ENCODE data around the gene TTLL11. TPM values are rescaled to one million over a fixed set of nuclear protein-coding genes. Genes with fewer than 3 reads are reported as not detected.

The TTLL11 gene
- total RNA-seq (2022; extraction: Qiagen RNA extraction; ENCODE audit: low read depth) = 3.7 to 4.9 TPM (median 3.9 TPM) in 5 replicates

GRCh38 chr9:122092611-122093506, at the start of gene TTLL11:
TSS of gene TTLL11 (minus strand) at chr9:122093308. CDS start at chr9:122093148, 160 bp downstream.

Other genes with a start within 250 kb of the TTLL11 start
- gene NDUFA8, start 66.5 kb upstream of the TTLL11 start, total RNA-seq (2022; extraction: Qiagen RNA extraction; ENCODE audit: low read depth) = 94.1 to 112 TPM (median 107 TPM) in 5 replicates
- not detected in 5 replicates for gene MORN5, start 66.6 kb upstream of the TTLL11 start, total RNA-seq (2022; extraction: Qiagen RNA extraction; ENCODE audit: low read depth)
- 0.85 to 1.5 TPM (median 1.1 TPM) in 5 replicates for gene LHX6, start 135.6 kb upstream of the TTLL11 start, total RNA-seq (2022; extraction: Qiagen RNA extraction; ENCODE audit: low read depth)
- gene RBM18, start 171.5 kb upstream of the TTLL11 start, total RNA-seq (2022; extraction: Qiagen RNA extraction; ENCODE audit: low read depth) = 12.1 to 25.2 TPM (median 21.0 TPM) in 5 replicates
- 62.2 to 75.9 TPM (median 67.0 TPM) in 5 replicates for gene MRRF, start 171.6 kb upstream of the TTLL11 start, total RNA-seq (2022; extraction: Qiagen RNA extraction; ENCODE audit: low read depth)

Data from A549 treated with GW870086 at 1 μM for 4 hours (cell line).